HG03575 (cell line): Measurements from ENCODE around the gene IFI6.

ENCODE experiments used
- ATAC-seq: cut with Tn5 transposase; IDR thresholded peaks from one replicate; pipeline ENCODE4 v1.9.1; 2021; ENCODE audit not compliant: unreplicated experiment, insufficient number of reproducible peaks, low FRiP score; ENCODE audit errors: extremely low read depth

The IFI6 gene

GRCh38 chr1:27678747-27679146 is 6.8 kb upstream of the IFI6 start:
- no peak for ATAC-seq

GRCh38 chr1:27676410-27676809 is 4.4 kb upstream of the IFI6 start:
- ATAC-seq: no peak

- no peak for ATAC-seq
Measured at GRCh38 chr1:27672750-27673112, 739 bp upstream of the IFI6 start.

GRCh38 chr1:27669876-27670275 is 2.1 kb downstream of the IFI6 start:
- ATAC-seq: no peak

- no peak for ATAC-seq
Measured at GRCh38 chr1:27668808-27669723, 2.9 kb downstream of the IFI6 start.

- no peak for ATAC-seq
Measured at GRCh38 chr1:27668121-27668807, 3.7 kb downstream of the IFI6 start.

GRCh38 chr1:27666791-27667254 is 5.2 kb downstream of the IFI6 start:
- no peak for ATAC-seq

- no peak for ATAC-seq
Measured at GRCh38 chr1:27666294-27666693, 5.7 kb downstream of the IFI6 start.

GRCh38 chr1:27665016-27665651 is 6.9 kb downstream of the IFI6 start:
- no peak for ATAC-seq

GRCh38 chr1:27664291-27664690 is 7.7 kb downstream of the IFI6 start:
- ATAC-seq: no peak

GRCh38 chr1:27662707-27663393 is 9.1 kb downstream of the IFI6 start:
- ATAC-seq: no peak

GRCh38 chr1:27662261-27662660 is 9.7 kb downstream of the IFI6 start:
- no peak for ATAC-seq

GRCh38 chr1:27661412-27662075 is 10.4 kb downstream of the IFI6 start:
- ATAC-seq: no peak

- no peak for ATAC-seq
Measured at GRCh38 chr1:27660300-27660835, 11.6 kb downstream of the IFI6 start.

GRCh38 chr1:27659497-27660299 is 12.3 kb downstream of the IFI6 start:
- no peak for ATAC-seq

- no peak for ATAC-seq
Measured at GRCh38 chr1:27658951-27659496, 13.0 kb downstream of the IFI6 start.

- ATAC-seq: no peak
Measured at GRCh38 chr1:27656157-27656893, 15.7 kb downstream of the IFI6 start.
